Glutamatergic neuron (in vitro differentiated cells): Measurements from ENCODE around the gene SLC25A4. TPM values are rescaled to one million over a fixed set of nuclear protein-coding genes. Genes with fewer than 3 reads are reported as not detected.

Experiments
- DNase-seq: peaks from one replicate; pipeline ENCODE4 v3.0.0; 2022
- H3K27ac Mint-ChIP-seq: one replicate; pipeline ENCODE4 v1.8.0; 2020; ENCODE audit warnings: mild to moderate bottlenecking, mixed read lengths, inconsistent platforms; ENCODE audit not compliant: unreplicated experiment
- H3K27me3 Mint-ChIP-seq: one replicate; pipeline ENCODE4 v1.8.0; 2020; ENCODE audit warnings: mild to moderate bottlenecking, moderate library complexity, mixed read lengths, inconsistent platforms; ENCODE audit not compliant: unreplicated experiment
- H3K36me3 Mint-ChIP-seq: one replicate; pipeline ENCODE4 v1.8.0; 2020; ENCODE audit warnings: mild to moderate bottlenecking, mixed read lengths, inconsistent platforms; ENCODE audit not compliant: unreplicated experiment
- H3K4me1 Mint-ChIP-seq: one replicate; pipeline ENCODE4 v1.8.0; 2020; ENCODE audit warnings: mild to moderate bottlenecking, low read depth, mixed read lengths, inconsistent platforms; ENCODE audit not compliant: unreplicated experiment
- H3K4me3 Mint-ChIP-seq: one replicate; pipeline ENCODE4 v1.8.0; 2020; ENCODE audit warnings: mild to moderate bottlenecking, mixed read lengths, inconsistent platforms; ENCODE audit not compliant: unreplicated experiment
- H3K9me3 Mint-ChIP-seq: one replicate; pipeline ENCODE4 v1.8.0; 2020; ENCODE audit warnings: mild to moderate bottlenecking, moderate library complexity, mixed read lengths, inconsistent platforms; ENCODE audit not compliant: unreplicated experiment
- CTCF ChIP-seq: fragments of 200-600 bp; sonication (generic); IDR thresholded peaks from one replicate; pipeline ENCODE4 v1.5.0; 2021; ENCODE audit not compliant: partially characterized antibody, unreplicated experiment
- total RNA-seq: library from RNA; stranded (reverse); fragmentation: NEBNext Ultra II Directional; extraction: Animal tissue kit (Norgen Biotek cat#: 25700); gene quantifications from one replicate; pipeline ENCODE4 v1.2.1, GENCODE V29; 2021; ENCODE audit not compliant: unreplicated experiment

Gene SLC25A4
- total RNA-seq, 1 donor from 2014 or later = 44.7 TPM

GRCh38 chr4:185099024-185099682 lies 43.9 kb upstream of the SLC25A4 start:
- H3K36me3 Mint-ChIP-seq = no peaks in the 10 kb centered on the region
- H3K9me3 Mint-ChIP-seq = no peaks in the 10 kb centered on the region
- peaks cover 1% of the 10 kb centered on the region for H3K27me3 Mint-ChIP-seq
- H3K4me3 Mint-ChIP-seq = no peak overlapping the region
- H3K4me1 Mint-ChIP-seq = peaks cover 4% of the 10 kb centered on the region
- peak; percentile 34 for DNase-seq
- TF ChIP-seq CTCF = no peak
- no peak overlapping the region for H3K27ac Mint-ChIP-seq

- Mint-ChIP-seq H3K36me3 (no peaks in the 10 kb centered on the region), H3K4me1 (peaks cover 4% of the 10 kb centered on the region), H3K4me3 (no peak overlapping the region), H3K9me3 (no peaks in the 10 kb centered on the region), H3K27ac (no peak overlapping the region), H3K27me3 (peaks cover 1% of the 10 kb centered on the region)
- TF ChIP-seq CTCF = no peak
- DNase-seq = no peak
Observed at GRCh38 chr4:185099940-185100339, 43.1 kb upstream of the SLC25A4 start.

GRCh38 chr4:185100423-185100822 lies 42.6 kb upstream of the SLC25A4 start:
- DNase-seq = no peak
- no peak overlapping the region for H3K4me3 Mint-ChIP-seq
- TF ChIP-seq CTCF = no peak
- H3K9me3 Mint-ChIP-seq = no peaks in the 10 kb centered on the region
- H3K36me3 Mint-ChIP-seq = no peaks in the 10 kb centered on the region
- no peak overlapping the region for H3K27ac Mint-ChIP-seq
- peaks cover 1% of the 10 kb centered on the region for H3K27me3 Mint-ChIP-seq
- peaks cover 4% of the 10 kb centered on the region for H3K4me1 Mint-ChIP-seq

GRCh38 chr4:185101354-185101890 lies 41.6 kb upstream of the SLC25A4 start:
- Mint-ChIP-seq H3K4me3 (no peak overlapping the region), H3K27me3 (peaks cover 1% of the 10 kb centered on the region), H3K9me3 (no peaks in the 10 kb centered on the region)

More at GRCh38 chr4:185101354-185101890, 41.6 kb upstream of the SLC25A4 start:
- no peak overlapping the region for H3K27ac Mint-ChIP-seq
- peaks cover 4% of the 10 kb centered on the region for H3K4me1 Mint-ChIP-seq
- DNase-seq = no peak
- no peak for TF ChIP-seq CTCF
- H3K36me3 Mint-ChIP-seq = no peaks in the 10 kb centered on the region
